GM12878 (cell line): ENCODE results near the gene RNF126. TPM values are rescaled to one million over a fixed set of nuclear protein-coding genes. Genes with fewer than 3 reads are reported as not detected.

Source experiments
- BACH1 ChIP-seq: fragments of 450-650 bp; IDR thresholded peaks from 2 replicates; pipeline ENCODE4 v1.6.1; 2017; ENCODE audit warnings: mild to moderate bottlenecking, borderline replicate concordance
- BHLHE40 ChIP-seq, 2 experiments: fragments of 450-650 bp in 1 of 2; IDR thresholded peaks; 2 replicates each; pipeline ENCODE4 v1.6.1; 2011 to 2017; ENCODE audit warnings: low read depth in 2 of 2, borderline replicate concordance in 1 of 2, improper control_type of control experiment in 1 of 2, low read length in 1 of 2, mild to moderate bottlenecking in 1 of 2
- CBX5 ChIP-seq: sonication (generic); IDR thresholded peaks from 2 replicates; pipeline ENCODE4 v1.6.1; 2016; ENCODE audit warnings: low read depth, moderate library complexity, mild to moderate bottlenecking, inconsistent platforms
- CEBPB ChIP-seq, 2 experiments: fragments of 150-350 bp in 1 of 2; IDR thresholded peaks; 2 replicates each; pipeline ENCODE4 v1.6.1; 2012 to 2014; ENCODE audit warnings: low read depth in 2 of 2, low read length in 2 of 2, borderline replicate concordance in 1 of 2, inconsistent platforms in 1 of 2
- CHD4 ChIP-seq: fragments of 200-600 bp; sonication (generic); IDR thresholded peaks from 2 replicates; pipeline ENCODE4 v1.6.1; 2016; ENCODE audit warnings: mild to moderate bottlenecking
- DPF2 ChIP-seq: fragments of 450-650 bp; IDR thresholded peaks from 2 replicates; pipeline ENCODE4 v1.6.1; 2017; ENCODE audit warnings: mild to moderate bottlenecking
- FOXK2 ChIP-seq: fragments of 450-650 bp; IDR thresholded peaks from 2 replicates; pipeline ENCODE4 v1.6.1; 2017; ENCODE audit warnings: mild to moderate bottlenecking, moderate library complexity
- IKZF1 ChIP-seq: fragments of 450-650 bp; conservative IDR thresholded peaks from 2 replicates; pipeline ENCODE4 v1.6.1; 2017; ENCODE audit warnings: antibody characterized with exemption, mild to moderate bottlenecking
- MAX ChIP-seq: IDR thresholded peaks from 2 replicates; pipeline ENCODE4 v1.6.1; 2012; ENCODE audit warnings: low read depth, low read length, improper control_type of control experiment
- MTA2 ChIP-seq: fragments of 450-650 bp; IDR thresholded peaks from 2 replicates; pipeline ENCODE4 v1.6.1; 2016; ENCODE audit warnings: low read depth, mild to moderate bottlenecking, moderate library complexity
- MXI1 ChIP-seq: fragments of 150-350 bp; IDR thresholded peaks from 2 replicates; pipeline ENCODE4 v1.6.1; 2011; ENCODE audit warnings: low read depth, mild to moderate bottlenecking, inconsistent platforms, low read length, improper control_type of control experiment
- NR2C1 ChIP-seq: fragments of 450-650 bp; IDR thresholded peaks from 2 replicates; pipeline ENCODE4 v1.6.1; 2017; ENCODE audit warnings: antibody characterized with exemption, mild to moderate bottlenecking, moderate library complexity
- NRF1 ChIP-seq: conservative IDR thresholded peaks from 2 replicates; pipeline ENCODE4 v1.6.1; 2011; ENCODE audit warnings: mild to moderate bottlenecking, low read depth, low read length, improper control_type of control experiment
- PAX5 ChIP-seq: IDR thresholded peaks from 2 replicates; pipeline ENCODE4 v1.6.1; 2011; ENCODE audit warnings: low read depth, low read length, borderline replicate concordance
- POLR2A ChIP-seq: IDR thresholded peaks from 2 replicates; pipeline ENCODE4 v1.6.1; 2011; ENCODE audit warnings: low read depth, mild to moderate bottlenecking, low read length
- RB1 ChIP-seq: fragments of 450-650 bp; formaldehyde crosslinking; IDR thresholded peaks from 2 replicates; pipeline ENCODE4 v1.6.1; 2017; ENCODE audit warnings: mild to moderate bottlenecking, borderline replicate concordance
- REST ChIP-seq: IDR thresholded peaks from 2 replicates; pipeline ENCODE4 v1.6.1; 2012; ENCODE audit warnings: mild to moderate bottlenecking, low read depth, low read length
- SP1 ChIP-seq: IDR thresholded peaks from one replicate; pipeline ENCODE4 v1.6.1; 2011; ENCODE audit warnings: low read depth, low read length
- SUZ12 ChIP-seq: fragments of 200-600 bp; sonication (generic); IDR thresholded peaks from one replicate; pipeline ENCODE4 v1.6.1; 2018; ENCODE audit warnings: antibody characterized with exemption, mild to moderate bottlenecking; ENCODE audit not compliant: unreplicated experiment
- TAF1 ChIP-seq: IDR thresholded peaks from 2 replicates; pipeline ENCODE4 v1.6.1; 2011; ENCODE audit warnings: mild to moderate bottlenecking, low read depth, low read length, borderline replicate concordance
- TCF12 ChIP-seq: IDR thresholded peaks from 2 replicates; pipeline ENCODE4 v1.6.1; 2011; ENCODE audit warnings: low read depth, mild to moderate bottlenecking, low read length
- TCF3 ChIP-seq: IDR thresholded peaks from 2 replicates; pipeline ENCODE4 v1.6.1; 2012; ENCODE audit warnings: low read depth, mild to moderate bottlenecking, low read length, borderline replicate concordance; ENCODE audit not compliant: insufficient read depth
- polyA plus RNA-seq, 11 experiments: library from polyadenylated mRNA; depleted of rRNA in 4 of 11; unstranded in 6 of 11; stranded (reverse) in 5 of 11; fragments of >200 nt; fragmentation: Nextera tagmentation in 4 of 11; fragmentation: Illumina TruSeq in 1 of 11; extraction: Ambion mirVana in 4 of 11; extraction: Trizol in 1 of 11; gene quantifications; 1 replicate in 1 of 11; 2 replicates in 10 of 11; pipeline versions ENCODE4 v1.2.1 to v1.2.3, GENCODE V29; 2011 to 2016; ENCODE audit warnings: inconsistent platforms in 2 of 11, missing spikeins in 2 of 11, low read depth in 1 of 11
- total RNA-seq, 4 experiments: library from RNA; depleted of rRNA in 3 of 4; stranded (reverse); fragments of >200 nt in 3 of 4; fragmentation: Illumina TruSeq in 1 of 4; extraction: Trizol in 1 of 4; gene quantifications; 2 replicates each; pipeline versions ENCODE4 v1.2.1 to v1.2.3, GENCODE V29; 2013 to 2021
- TF ChIP-seq, protein P1 (sequence below): IDR thresholded peaks from 2 replicates; pipeline ENCODE4 v1.6.1; 2011; ENCODE audit warnings: borderline replicate concordance, low read depth, mild to moderate bottlenecking, moderate library complexity, low read length; ENCODE audit not compliant: insufficient read depth, poor library complexity, severe bottlenecking
- TF ChIP-seq, protein P2 (sequence below): fragments of 450-650 bp; conservative IDR thresholded peaks from 2 replicates; pipeline ENCODE4 v1.6.1; 2017; ENCODE audit warnings: mild to moderate bottlenecking, moderate library complexity

RNF126 gene
- total and polyA plus RNA-seq, 10 of the 15 experiments (the other 5 are each of a cell fraction or from before 2014, with no cell fraction given) = 0.45 to 100 (median 50.6) TPM

- TF ChIP-seq, protein P1, sequence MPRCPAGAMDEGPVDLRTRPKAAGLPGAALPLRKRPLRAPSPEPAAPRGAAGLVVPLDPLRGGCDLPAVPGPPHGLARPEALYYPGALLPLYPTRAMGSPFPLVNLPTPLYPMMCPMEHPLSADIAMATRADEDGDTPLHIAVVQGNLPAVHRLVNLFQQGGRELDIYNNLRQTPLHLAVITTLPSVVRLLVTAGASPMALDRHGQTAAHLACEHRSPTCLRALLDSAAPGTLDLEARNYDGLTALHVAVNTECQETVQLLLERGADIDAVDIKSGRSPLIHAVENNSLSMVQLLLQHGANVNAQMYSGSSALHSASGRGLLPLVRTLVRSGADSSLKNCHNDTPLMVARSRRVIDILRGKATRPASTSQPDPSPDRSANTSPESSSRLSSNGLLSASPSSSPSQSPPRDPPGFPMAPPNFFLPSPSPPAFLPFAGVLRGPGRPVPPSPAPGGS = peak; percentile 15
- TF ChIP-seq FOXK2 (no peak), POLR2A (peak; percentile 81), CEBPB (IDR thresholded peaks at IDR 0.05; ENCODE audit: borderline replicate concordance in 1 of 2, low read depth in 2 of 2, low read length in 2 of 2) (no peak), NRF1 (no peak; the same call in 1 of the 2 replicates), SP1 (peak; percentile 50), NR2C1 (peak; percentile 48), DPF2 (peak; percentile 35; the same call in 1 of the 2 replicates), TCF3 (0 out of 2 replicates have a peak, but pooled peaks have one; percentile 23), REST (peak; percentile 32; the same call in 1 of the 2 replicates), TCF12 (peak; percentile 31; the same call in 1 of the 2 replicates), BHLHE40 (IDR thresholded peaks at IDR 0.05; ENCODE audit: borderline replicate concordance in 1 of 2, low read depth in 2 of 2, low read length in 1 of 2) (peak; percentile 86 to 97; a peak in 3 of 4 replicates), RB1 (peak; percentile 51; the same call in 1 of the 2 replicates), CHD4 (no peak), MAX (peak; percentile 40; the same call in 1 of the 2 replicates), BACH1 (peak; percentile 74), CBX5 (no peak), MXI1 (no peak), TAF1 (peak; percentile 63; the same call in 1 of the 2 replicates), MTA2 (no peak), IKZF1 (peak; percentile 53), SUZ12 (no peak), PAX5 (0 out of 2 replicates have a peak, but pooled peaks have one; percentile 27)
- TF ChIP-seq, protein P2, sequence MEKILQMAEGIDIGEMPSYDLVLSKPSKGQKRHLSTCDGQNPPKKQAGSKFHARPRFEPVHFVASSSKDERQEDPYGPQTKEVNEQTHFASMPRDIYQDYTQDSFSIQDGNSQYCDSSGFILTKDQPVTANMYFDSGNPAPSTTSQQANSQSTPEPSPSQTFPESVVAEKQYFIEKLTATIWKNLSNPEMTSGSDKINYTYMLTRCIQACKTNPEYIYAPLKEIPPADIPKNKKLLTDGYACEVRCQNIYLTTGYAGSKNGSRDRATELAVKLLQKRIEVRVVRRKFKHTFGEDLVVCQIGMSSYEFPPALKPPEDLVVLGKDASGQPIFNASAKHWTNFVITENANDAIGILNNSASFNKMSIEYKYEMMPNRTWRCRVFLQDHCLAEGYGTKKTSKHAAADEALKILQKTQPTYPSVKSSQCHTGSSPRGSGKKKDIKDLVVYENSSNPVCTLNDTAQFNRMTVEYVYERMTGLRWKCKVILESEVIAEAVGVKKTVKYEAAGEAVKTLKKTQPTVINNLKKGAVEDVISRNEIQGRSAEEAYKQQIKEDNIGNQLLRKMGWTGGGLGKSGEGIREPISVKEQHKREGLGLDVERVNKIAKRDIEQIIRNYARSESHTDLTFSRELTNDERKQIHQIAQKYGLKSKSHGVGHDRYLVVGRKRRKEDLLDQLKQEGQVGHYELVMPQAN = peak; percentile 64
Measured at GRCh38 chr19:662962-663681, at the start of gene RNF126 (continued).
